GM18858 (cell line): ENCODE data around the gene EEF2K.
"Not testable (repeated sequence)": the region's sequence is repeated elsewhere in the genome, so short reads cannot be mapped to it uniquely, and the experiment has no call there.

ENCODE experiments used
- ATAC-seq: cut with Tn5 transposase; IDR thresholded peaks from one replicate; pipeline ENCODE4 v1.9.1; 2021; ENCODE audit not compliant: unreplicated experiment

The EEF2K gene

GRCh38 chr16:22206013-22206841, at the start of gene EEF2K:
Gene EEF2K, plus strand, starts transcription at chr16:22206278. Its CDS starts 19,452 bp downstream, at chr16:22225730.
- ATAC-seq, result peak; percentile 61

- no peak for ATAC-seq
These were observed 44.7 kb upstream of the EEF2K start for GRCh38 chr16:22161401-22161800.

GRCh38 chr16:22161999-22162655, 44.0 kb upstream of the EEF2K start, which contains the start of gene SDR42E2:
Gene SDR42E2, plus strand, starts transcription at chr16:22162506. Its CDS starts 3,077 bp downstream, at chr16:22165583.
- ATAC-seq, result no peak

- no peak for ATAC-seq
These were observed 43.4 kb upstream of the EEF2K start for GRCh38 chr16:22162656-22163009.

GRCh38 chr16:22163806-22164205, 42.3 kb upstream of the EEF2K start:
- no peak for ATAC-seq

GRCh38 chr16:22164482-22164881, 41.6 kb upstream of the EEF2K start:
- no peak for ATAC-seq

- no peak for ATAC-seq
These were observed 40.4 kb upstream of the EEF2K start for GRCh38 chr16:22165508-22166285.

- ATAC-seq, result no peak
These were observed 34.1 kb upstream of the EEF2K start for GRCh38 chr16:22171953-22172352.

GRCh38 chr16:22172642-22173041, 33.4 kb upstream of the EEF2K start:
- not testable (repeated sequence) for ATAC-seq

- ATAC-seq, result no peak
These were observed 31.4 kb upstream of the EEF2K start for GRCh38 chr16:22174642-22175041.

GRCh38 chr16:22177968-22178930, 27.8 kb upstream of the EEF2K start:
- no peak for ATAC-seq

GRCh38 chr16:22181426-22181825, 24.7 kb upstream of the EEF2K start:
- ATAC-seq, result no peak

- no peak for ATAC-seq
These were observed 24.2 kb upstream of the EEF2K start for GRCh38 chr16:22181843-22182242.

GRCh38 chr16:22183335-22183734, 22.7 kb upstream of the EEF2K start:
- ATAC-seq, result no peak

- no peak for ATAC-seq
These were observed 22.0 kb upstream of the EEF2K start for GRCh38 chr16:22183901-22184614.

- ATAC-seq, result no peak
These were observed 21.5 kb upstream of the EEF2K start for GRCh38 chr16:22184615-22184968.

GRCh38 chr16:22186517-22186916, 19.6 kb upstream of the EEF2K start:
- ATAC-seq, result no peak

GRCh38 chr16:22188267-22188594, 17.8 kb upstream of the EEF2K start:
- ATAC-seq, result no peak

GRCh38 chr16:22188595-22189442, 17.3 kb upstream of the EEF2K start:
- ATAC-seq, result no peak
